WTC11 (cell line): Measurements from ENCODE around the gene ZNF273. TPM values are rescaled to one million over a fixed set of nuclear protein-coding genes. Genes with fewer than 3 reads are reported as not detected.

Source experiments
- ATAC-seq: fragments of 200-7000 bp; cut with Tn5 transposase; 2 replicates; pipeline ENCODE4 v1.10.0; 2021; ENCODE audit warnings: mild to moderate bottlenecking, moderate library complexity
- CTCF ChIA-PET: fragments of 300-600 bp; sonication (Branson Sonifier 250); formaldehyde crosslinking; loops from one replicate; lab custom pipeline; 2021; ENCODE audit warnings: antibody characterized with exemption; lab: Charles Lee
- POLR2A ChIA-PET: fragments of 350-600 bp; sonication (Branson Sonifier 250); formaldehyde crosslinking; loops from one replicate; lab custom pipeline; 2021; ENCODE audit warnings: antibody characterized with exemption; lab: Charles Lee
- DNase-seq: peaks from one replicate; pipeline ENCODE4 v3.0.0; 2021; ENCODE audit warnings: low spot score
- H3K27ac Mint-ChIP-seq: 2 replicates; pipeline ENCODE4 v1.8.0; 2021; ENCODE audit warnings: mixed read lengths
- H3K27me3 Mint-ChIP-seq: 2 replicates; pipeline ENCODE4 v1.8.0; 2021; ENCODE audit warnings: low read depth, mild to moderate bottlenecking, moderate library complexity, mixed read lengths
- H3K36me3 Mint-ChIP-seq: 2 replicates; pipeline ENCODE4 v1.8.0; 2021; ENCODE audit warnings: mixed read lengths
- H3K4me1 Mint-ChIP-seq: 2 replicates; pipeline ENCODE4 v1.8.0; 2022; ENCODE audit warnings: mixed read lengths
- H3K4me3 Mint-ChIP-seq: 2 replicates; pipeline ENCODE4 v1.8.0; 2021; ENCODE audit warnings: mild to moderate bottlenecking, moderate library complexity, mixed read lengths
- H3K9me3 Mint-ChIP-seq: 2 replicates; pipeline ENCODE4 v1.8.0; 2021; ENCODE audit warnings: mixed read lengths
- AR ChIP-seq: fragments of 250-450 bp; sonication (Bioruptor Pico); IDR thresholded peaks from 2 replicates; pipeline ENCODE4 v1.9.0; 2021; ENCODE audit warnings: mild to moderate bottlenecking
- ATF3 ChIP-seq: sonication (generic); formaldehyde crosslinking; conservative IDR thresholded peaks from 2 replicates; pipeline ENCODE4 v1.8.1; 2022; ENCODE audit warnings: mild to moderate bottlenecking, missing genetic modification reagents
- E2F4 ChIP-seq: sonication (generic); formaldehyde crosslinking; IDR thresholded peaks from 2 replicates; pipeline ENCODE4 v1.8.1; 2022; ENCODE audit warnings: low read depth, mild to moderate bottlenecking, moderate library complexity, missing genetic modification reagents, borderline replicate concordance
- EMX1 ChIP-seq: fragments of 250-450 bp; sonication (Bioruptor Pico); IDR thresholded peaks from 2 replicates; pipeline ENCODE4 v1.8.0; 2021; ENCODE audit warnings: mild to moderate bottlenecking
- ERG ChIP-seq: fragments of 250-450 bp; sonication (Bioruptor Pico); IDR thresholded peaks from 2 replicates; pipeline ENCODE4 v1.8.0; 2021; ENCODE audit warnings: mild to moderate bottlenecking
- FOXK1 ChIP-seq: sonication (generic); formaldehyde crosslinking; IDR thresholded peaks from 2 replicates; pipeline ENCODE4 v1.8.0; 2022; ENCODE audit warnings: mild to moderate bottlenecking, moderate library complexity, missing genetic modification reagents
- FOXP1 ChIP-seq: sonication (generic); formaldehyde crosslinking; IDR thresholded peaks from 2 replicates; pipeline ENCODE4 v1.8.0; 2022; ENCODE audit warnings: missing genetic modification reagents, mild to moderate bottlenecking, moderate library complexity, borderline replicate concordance
- HMGA2 ChIP-seq: fragments of 250-450 bp; sonication (Bioruptor Pico); IDR thresholded peaks from 2 replicates; pipeline ENCODE4 v1.4.0; 2021; ENCODE audit warnings: mild to moderate bottlenecking, moderate library complexity
- HMGXB4 ChIP-seq: sonication (generic); formaldehyde crosslinking; IDR thresholded peaks from 2 replicates; pipeline ENCODE4 v1.8.1; 2023; ENCODE audit warnings: mild to moderate bottlenecking, moderate library complexity, missing genetic modification reagents
- JUN ChIP-seq: sonication (generic); formaldehyde crosslinking; IDR thresholded peaks from 2 replicates; pipeline ENCODE4 v1.8.0; 2023; ENCODE audit warnings: mild to moderate bottlenecking, missing genetic modification reagents
- MLX ChIP-seq: sonication (generic); formaldehyde crosslinking; IDR thresholded peaks from 2 replicates; pipeline ENCODE4 v1.8.1; 2023; ENCODE audit warnings: mild to moderate bottlenecking, missing genetic modification reagents, moderate library complexity
- NR2C2 ChIP-seq: sonication (generic); formaldehyde crosslinking; IDR thresholded peaks from 2 replicates; pipeline ENCODE4 v1.8.0; 2022; ENCODE audit warnings: mild to moderate bottlenecking, missing genetic modification reagents
- USF2 ChIP-seq: sonication (generic); formaldehyde crosslinking; IDR thresholded peaks from 2 replicates; pipeline ENCODE4 v1.8.1; 2023; ENCODE audit warnings: mild to moderate bottlenecking, missing genetic modification reagents, moderate library complexity
- ZBTB43 ChIP-seq: sonication (generic); formaldehyde crosslinking; IDR thresholded peaks from 2 replicates; pipeline ENCODE4 v1.8.1; 2023; ENCODE audit warnings: mild to moderate bottlenecking, missing genetic modification reagents
- ZNF317 ChIP-seq: sonication (generic); formaldehyde crosslinking; IDR thresholded peaks from 2 replicates; pipeline ENCODE4 v1.8.1; 2023; ENCODE audit warnings: low read depth, mild to moderate bottlenecking, moderate library complexity, missing genetic modification reagents, borderline replicate concordance
- ZNF396 ChIP-seq: fragments of 250-450 bp; sonication (Bioruptor Pico); IDR thresholded peaks from 2 replicates; pipeline ENCODE4 v1.8.0; 2021; ENCODE audit warnings: mild to moderate bottlenecking, moderate library complexity, borderline replicate concordance
- ZNF671 ChIP-seq: fragments of 250-450 bp; sonication (Bioruptor Pico); IDR thresholded peaks from 2 replicates; pipeline ENCODE4 v1.8.0; 2021; ENCODE audit warnings: mild to moderate bottlenecking
- total RNA-seq: library from RNA; stranded (reverse); gene quantifications from 3 replicates; pipeline ENCODE4 v1.2.3, GENCODE V29; 2021

ZNF273 gene
- total RNA-seq, 1 experiment from 2014 or later: 12.1 TPM

- no peak for TF ChIP-seq JUN (CRISPR knock-in tag)
- TF ChIP-seq E2F4 (CRISPR knock-in tag): no peak
- TF ChIP-seq ERG (CRISPR knock-in tag): no peak
- no peak for TF ChIP-seq HMGA2 (CRISPR knock-in tag)
- TF ChIP-seq MLX (CRISPR knock-in tag): no peak
- TF ChIP-seq FOXK1 (CRISPR knock-in tag): no peak
- TF ChIP-seq ZNF396 (CRISPR knock-in tag): no peak
- TF ChIP-seq ZNF317: no peak
- no peak for TF ChIP-seq USF2 (CRISPR knock-in tag)
- TF ChIP-seq ZBTB43: no peak
- TF ChIP-seq HMGXB4 (CRISPR knock-in tag): no peak
- TF ChIP-seq FOXP1 (CRISPR knock-in tag): no peak; the same call in 1 of the 2 replicates
- no peak for TF ChIP-seq ATF3 (CRISPR knock-in tag)
- TF ChIP-seq ZNF671 (CRISPR knock-in tag): no peak
- TF ChIP-seq EMX1 (CRISPR knock-in tag): no peak
- H3K27me3 Mint-ChIP-seq: peaks cover 64% of the 10 kb centered on the region
- ATAC-seq (peak; percentile 32), DNase-seq (no peak)
- no peak overlapping the region for H3K27ac Mint-ChIP-seq
- H3K36me3 Mint-ChIP-seq: peaks cover under 1% of the 10 kb centered on the region
- H3K4me1 Mint-ChIP-seq: peaks cover 5% of the 10 kb centered on the region; the same call in 1 of the 2 replicates
- POLR2A ChIA-PET: interaction anchor here (1.1 to 1.4 kb wide), 2 partner anchors 14 to 117 kb away, joined by 3 read pairs; partner anchors contain the start of genes ERV3-1 and ZNF273
- peaks cover 10% of the 10 kb centered on the region for H3K9me3 Mint-ChIP-seq
- H3K4me3 Mint-ChIP-seq: peak overlapping the region; percentile 76
- CTCF ChIA-PET: interaction anchor here (0.7 to 2.0 kb wide), 9 partner anchors 9 to 588 kb away, joined by 3 to 17 read pairs (median 6); partner anchors contain the start of genes ZNF138 and ZNF273
These were observed 14.0 kb upstream of the ZNF273 start for GRCh38 chr7:64888901-64889685.

- ChIA-PET CTCF (interaction anchor here (0.6 to 1.2 kb wide), 2 partner anchors 41 to 587 kb away, joined by 3 to 4 read pairs; no protein-coding TSS in a partner anchor), POLR2A (no interaction called here)
- H3K27ac Mint-ChIP-seq: no peak overlapping the region
- peaks cover 5% of the 10 kb centered on the region; the same call in 1 of the 2 replicates for H3K4me1 Mint-ChIP-seq
- peak overlapping the region; percentile 49 for H3K4me3 Mint-ChIP-seq
- H3K27me3 Mint-ChIP-seq: peaks cover 62% of the 10 kb centered on the region
- no peaks in the 10 kb centered on the region; the same call in 1 of the 2 replicates for H3K36me3 Mint-ChIP-seq
- ATAC-seq (no peak), DNase-seq (no peak)
- peaks cover 9% of the 10 kb centered on the region; the same call in 1 of the 2 replicates for H3K9me3 Mint-ChIP-seq
- TF ChIP-seq NR2C2 (CRISPR knock-in tag) (no peak), MLX (CRISPR knock-in tag) (no peak), HMGXB4 (CRISPR knock-in tag) (no peak), AR (CRISPR knock-in tag) (no peak)
These were observed 13.3 kb upstream of the ZNF273 start for GRCh38 chr7:64889686-64890162.
